Bronchial epithelial cell (primary cell): Measurements from ENCODE around the gene TRIL. TPM values are rescaled to one million over a fixed set of nuclear protein-coding genes. Genes with fewer than 3 reads are reported as not detected.

ENCODE experiments used
- DNase-seq: peaks from one replicate; pipeline ENCODE4 v3.0.0-alpha.2; 2010; ENCODE audit warnings: low read depth
- FAIRE-seq: peaks from 2 replicates; lab custom pipeline; 2011; peaks lifted over from hg19 to GRCh38; lab: Jason Lieb, UNC
- H3K27me3 ChIP-seq: 2 replicates; pipeline ENCODE4 v1.5.1; 2011; ENCODE audit warnings: low read length; ENCODE audit not compliant: control insufficient read depth, insufficient read depth
- H3K36me3 ChIP-seq: 2 replicates; pipeline ENCODE4 v1.5.1; 2011; ENCODE audit warnings: low read length; ENCODE audit not compliant: control insufficient read depth, insufficient read depth
- H3K4me3 ChIP-seq: 2 replicates; pipeline ENCODE4 v1.5.1; 2011; ENCODE audit warnings: mild to moderate bottlenecking, low read depth, low read length, control low read depth
- total RNA-seq: library from RNA; depleted of rRNA; stranded (reverse); fragments of >200 nt; gene quantifications from 2 replicates; pipeline ENCODE4 v1.2.1, GENCODE V29; 2014
- TF ChIP-seq, protein P1 (sequence below): IDR thresholded peaks from 2 replicates; pipeline ENCODE4 v1.5.1; 2011; ENCODE audit warnings: mild to moderate bottlenecking, moderate library complexity, low read length, control low read depth, inconsistent platforms; ENCODE audit not compliant: insufficient read depth, severe bottlenecking

Gene TRIL
- total RNA-seq, 1 donor from 2014 or later = under 0.01 TPM

DNA sequence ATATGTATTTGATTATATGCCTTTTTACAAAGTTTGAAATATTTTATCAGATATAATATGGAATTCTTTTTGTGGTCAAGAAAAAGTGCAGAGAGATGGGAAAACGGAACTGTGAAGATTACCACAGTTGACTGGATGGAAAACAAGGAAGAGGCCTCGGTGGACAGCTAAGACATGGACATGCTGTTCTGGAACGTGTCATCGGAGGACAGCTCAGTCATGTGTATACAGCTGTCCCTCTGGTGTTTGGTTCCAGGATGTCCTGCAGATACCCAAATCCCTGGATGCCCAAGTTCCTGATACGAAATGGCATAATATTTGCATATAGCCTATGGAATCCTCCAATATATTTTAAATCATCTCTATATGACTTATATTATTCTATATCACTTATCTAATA, 49.4 kb downstream of the TRIL start:
- no peaks in the 10 kb centered on the region for H3K36me3 ChIP-seq
- FAIRE-seq (no peak), DNase-seq (no peak)
- H3K4me3 ChIP-seq = no peak overlapping the region
- no peaks in the 10 kb centered on the region for H3K27me3 ChIP-seq
- TF ChIP-seq, protein P1, sequence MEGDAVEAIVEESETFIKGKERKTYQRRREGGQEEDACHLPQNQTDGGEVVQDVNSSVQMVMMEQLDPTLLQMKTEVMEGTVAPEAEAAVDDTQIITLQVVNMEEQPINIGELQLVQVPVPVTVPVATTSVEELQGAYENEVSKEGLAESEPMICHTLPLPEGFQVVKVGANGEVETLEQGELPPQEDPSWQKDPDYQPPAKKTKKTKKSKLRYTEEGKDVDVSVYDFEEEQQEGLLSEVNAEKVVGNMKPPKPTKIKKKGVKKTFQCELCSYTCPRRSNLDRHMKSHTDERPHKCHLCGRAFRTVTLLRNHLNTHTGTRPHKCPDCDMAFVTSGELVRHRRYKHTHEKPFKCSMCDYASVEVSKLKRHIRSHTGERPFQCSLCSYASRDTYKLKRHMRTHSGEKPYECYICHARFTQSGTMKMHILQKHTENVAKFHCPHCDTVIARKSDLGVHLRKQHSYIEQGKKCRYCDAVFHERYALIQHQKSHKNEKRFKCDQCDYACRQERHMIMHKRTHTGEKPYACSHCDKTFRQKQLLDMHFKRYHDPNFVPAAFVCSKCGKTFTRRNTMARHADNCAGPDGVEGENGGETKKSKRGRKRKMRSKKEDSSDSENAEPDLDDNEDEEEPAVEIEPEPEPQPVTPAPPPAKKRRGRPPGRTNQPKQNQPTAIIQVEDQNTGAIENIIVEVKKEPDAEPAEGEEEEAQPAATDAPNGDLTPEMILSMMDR = no peak

DNA sequence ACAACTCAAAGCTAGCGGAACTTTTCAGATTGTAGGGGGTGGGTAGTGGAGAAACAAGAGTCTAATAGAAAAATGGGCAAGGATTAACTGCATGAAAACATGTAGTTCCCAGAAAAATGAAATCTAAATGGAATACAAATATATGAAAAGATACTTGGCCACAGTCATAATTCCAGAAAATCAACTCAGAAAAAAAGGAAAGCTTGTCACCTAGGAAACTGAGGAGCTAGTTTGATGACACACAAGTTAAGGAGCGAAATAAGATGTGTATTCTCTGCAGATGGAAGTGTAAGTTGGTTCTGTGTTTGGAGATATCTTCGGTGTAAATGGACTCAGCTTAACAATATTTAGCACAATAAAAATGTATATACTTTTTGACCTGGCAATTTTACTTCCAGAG, 52.7 kb downstream of the TRIL start:
- FAIRE-seq (no peak), DNase-seq (no peak)
- no peak overlapping the region for H3K4me3 ChIP-seq
- TF ChIP-seq, protein P1 = no peak
- H3K36me3 ChIP-seq = no peaks in the 10 kb centered on the region
- H3K27me3 ChIP-seq = peaks cover under 1% of the 10 kb centered on the region

DNA sequence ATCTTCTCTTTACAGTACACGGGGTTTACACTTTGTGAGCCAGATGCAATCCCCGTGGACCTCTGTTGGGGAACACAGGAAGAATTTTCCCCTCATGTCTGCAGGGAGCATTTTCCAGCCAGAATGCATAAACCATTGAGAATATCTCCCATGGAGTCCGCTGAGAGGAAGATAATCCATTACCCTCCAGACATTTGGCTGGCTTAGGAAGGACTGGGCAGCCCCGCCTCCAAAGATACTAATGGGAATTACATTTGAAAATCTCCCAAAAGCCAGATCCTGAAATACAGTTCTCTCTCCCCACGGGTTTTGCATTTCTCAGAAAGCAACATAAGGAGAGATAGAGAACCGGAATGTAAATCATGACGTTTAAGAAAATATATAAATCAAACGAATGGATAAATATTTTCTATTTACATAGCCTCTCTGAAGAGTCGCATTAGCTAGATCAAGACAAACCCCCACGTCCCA, 53.5 kb downstream of the TRIL start:
- DNase-seq (peak; percentile 10), FAIRE-seq (no peak)
- Histone ChIP-seq H3K36me3 (no peaks in the 10 kb centered on the region), H3K27me3 (peaks cover 2% of the 10 kb centered on the region), H3K4me3 (no peak overlapping the region)
- TF ChIP-seq, protein P1 = no peak

DNA sequence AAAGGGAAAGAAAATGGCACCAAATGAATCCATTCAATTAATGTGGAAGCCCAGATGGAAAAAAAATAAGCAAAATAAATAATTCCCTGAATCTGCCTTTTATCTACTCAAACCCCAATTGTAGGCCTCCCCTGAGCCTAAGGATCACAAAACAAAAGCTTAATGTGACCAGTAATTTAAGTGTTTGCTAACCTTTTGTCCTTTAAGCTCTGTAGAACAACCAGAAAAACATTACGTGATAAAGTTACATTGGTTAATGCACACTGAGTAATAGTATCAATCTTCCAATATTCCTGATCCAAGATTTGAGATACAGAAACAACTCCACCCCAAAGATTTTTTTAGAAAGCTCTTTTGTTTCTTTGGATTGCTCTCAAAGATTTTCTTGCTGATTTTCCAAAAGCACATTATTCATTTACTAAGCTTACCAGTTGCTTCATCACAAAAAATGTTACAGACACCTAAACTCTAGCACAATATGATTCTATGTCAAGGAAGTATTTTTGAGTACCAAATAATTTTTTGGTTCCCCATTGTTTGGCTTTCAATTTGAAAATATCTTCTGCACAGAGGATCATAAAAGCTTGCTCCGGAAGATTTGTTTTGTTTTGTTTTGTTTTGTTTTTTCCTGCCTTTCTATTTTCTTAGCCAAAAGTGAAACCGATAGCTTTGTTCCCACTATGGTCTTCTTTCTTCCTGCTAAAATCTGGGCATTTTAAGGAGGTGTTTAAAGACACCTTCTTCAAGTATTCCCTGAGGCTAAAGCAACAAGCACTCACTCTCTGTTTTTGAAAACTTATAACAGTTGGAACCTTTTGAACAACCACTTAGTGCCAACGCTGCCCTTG, 54.2 kb downstream of the TRIL start:
- H3K27me3 ChIP-seq = peaks cover 2% of the 10 kb centered on the region

More for the DNA sequence above, 54.2 kb downstream of the TRIL start:
- no peak for DNase-seq
- no peak for FAIRE-seq
- Histone ChIP-seq H3K4me3 (no peak overlapping the region), H3K36me3 (no peaks in the 10 kb centered on the region)
- TF ChIP-seq, protein P1 = no peak

Other genes starting within 250 kb of the TRIL start
- gene CPVL, start 188.2 kb upstream of the TRIL start, total RNA-seq = not detected in 2 replicates
- gene CHN2, start 236.4 kb upstream of the TRIL start, total RNA-seq = 0.53 TPM in 1 of 2 replicates, not detected in the other